Measurements from ENCODE around the gene NABP1.

The NABP1 gene

GRCh38 chr2:191645032-191645431 is 32.9 kb upstream of the NABP1 start:
- Histone ChIP-seq H3K4me3 (ENCODE audit: low read depth, low read length) (no peak overlapping the region), H3K36me3 (no peaks in the 10 kb centered on the region), H3K9me3 (ENCODE audit: severe bottlenecking) (no peaks in the 10 kb centered on the region), H3K27ac (no peak overlapping the region), H3K27me3 (ENCODE audit: insufficient read depth, low read depth, severe bottlenecking) (no peaks in the 10 kb centered on the region)
- no peak for DNase-seq
- no peak for TF ChIP-seq CTCF (IDR thresholded peaks at IDR 0.05; ENCODE audit: low read depth, low read length)

GRCh38 chr2:191645434-191646162 is 32.3 kb upstream of the NABP1 start:
- Histone ChIP-seq H3K27me3 (ENCODE audit: insufficient read depth, low read depth, severe bottlenecking) (no peaks in the 10 kb centered on the region), H3K9me3 (ENCODE audit: severe bottlenecking) (no peaks in the 10 kb centered on the region), H3K36me3 (no peaks in the 10 kb centered on the region), H3K27ac (no peak overlapping the region), H3K4me3 (ENCODE audit: low read depth, low read length) (no peak overlapping the region)
- no peak for DNase-seq
- no peak for TF ChIP-seq CTCF (IDR thresholded peaks at IDR 0.05; ENCODE audit: low read depth, low read length)

- Histone ChIP-seq H3K27ac (no peak overlapping the region), H3K27me3 (ENCODE audit: insufficient read depth, low read depth, severe bottlenecking) (no peaks in the 10 kb centered on the region), H3K4me3 (ENCODE audit: low read depth, low read length) (no peak overlapping the region), H3K9me3 (ENCODE audit: severe bottlenecking) (no peaks in the 10 kb centered on the region), H3K36me3 (no peaks in the 10 kb centered on the region)
- DNase-seq, result no peak
- no peak for TF ChIP-seq CTCF (IDR thresholded peaks at IDR 0.05; ENCODE audit: low read depth, low read length)
These were observed 31.6 kb upstream of the NABP1 start for GRCh38 chr2:191646163-191646902.

GRCh38 chr2:191649519-191649918 is 28.4 kb upstream of the NABP1 start:
- DNase-seq, result no peak
- Histone ChIP-seq H3K4me3 (ENCODE audit: low read depth, low read length) (no peak overlapping the region), H3K27ac (no peak overlapping the region), H3K27me3 (ENCODE audit: insufficient read depth, low read depth, severe bottlenecking) (no peaks in the 10 kb centered on the region), H3K9me3 (ENCODE audit: severe bottlenecking) (no peaks in the 10 kb centered on the region), H3K36me3 (no peaks in the 10 kb centered on the region)
- no peak for TF ChIP-seq CTCF (IDR thresholded peaks at IDR 0.05; ENCODE audit: low read depth, low read length)

GRCh38 chr2:191650896-191651773 is 26.8 kb upstream of the NABP1 start:
- H3K36me3 ChIP-seq, result no peaks in the 10 kb centered on the region
- no peak overlapping the region for H3K27ac ChIP-seq
- no peak overlapping the region for H3K4me3 ChIP-seq (ENCODE audit: low read depth, low read length)
- H3K27me3 ChIP-seq (ENCODE audit: insufficient read depth, low read depth, severe bottlenecking), result no peaks in the 10 kb centered on the region
- DNase-seq, result no peak
- TF ChIP-seq CTCF (IDR thresholded peaks at IDR 0.05; ENCODE audit: low read depth, low read length), result no peak
- H3K9me3 ChIP-seq (ENCODE audit: severe bottlenecking), result no peaks in the 10 kb centered on the region
